HEK293T (cell line): ENCODE measurements around the gene TRIM24.

Experiments used
- BHLHE40 ChIP-seq: fragments of 450-650 bp; IDR thresholded peaks from 2 replicates; pipeline ENCODE4 v1.6.1; 2016; ENCODE audit warnings: mild to moderate bottlenecking, moderate library complexity, borderline replicate concordance
- LEF1 ChIP-seq: fragments of 450-650 bp; IDR thresholded peaks from 2 replicates; pipeline ENCODE4 v1.6.1; 2017; ENCODE audit warnings: mild to moderate bottlenecking, borderline replicate concordance
- NFRKB ChIP-seq: fragments of 450-650 bp; IDR thresholded peaks from 2 replicates; pipeline ENCODE4 v1.6.1; 2016; ENCODE audit warnings: mild to moderate bottlenecking, moderate library complexity
- SP1 ChIP-seq: fragments of 450-650 bp; IDR thresholded peaks from 2 replicates; pipeline ENCODE4 v1.6.1; 2017
- SUZ12 ChIP-seq: fragments of 450-650 bp; IDR thresholded peaks from 2 replicates; pipeline ENCODE4 v1.6.1; 2016; ENCODE audit warnings: mild to moderate bottlenecking
- ZNF384 ChIP-seq: fragments of 450-650 bp; IDR thresholded peaks from 2 replicates; pipeline ENCODE4 v1.6.1; 2016

DNA sequence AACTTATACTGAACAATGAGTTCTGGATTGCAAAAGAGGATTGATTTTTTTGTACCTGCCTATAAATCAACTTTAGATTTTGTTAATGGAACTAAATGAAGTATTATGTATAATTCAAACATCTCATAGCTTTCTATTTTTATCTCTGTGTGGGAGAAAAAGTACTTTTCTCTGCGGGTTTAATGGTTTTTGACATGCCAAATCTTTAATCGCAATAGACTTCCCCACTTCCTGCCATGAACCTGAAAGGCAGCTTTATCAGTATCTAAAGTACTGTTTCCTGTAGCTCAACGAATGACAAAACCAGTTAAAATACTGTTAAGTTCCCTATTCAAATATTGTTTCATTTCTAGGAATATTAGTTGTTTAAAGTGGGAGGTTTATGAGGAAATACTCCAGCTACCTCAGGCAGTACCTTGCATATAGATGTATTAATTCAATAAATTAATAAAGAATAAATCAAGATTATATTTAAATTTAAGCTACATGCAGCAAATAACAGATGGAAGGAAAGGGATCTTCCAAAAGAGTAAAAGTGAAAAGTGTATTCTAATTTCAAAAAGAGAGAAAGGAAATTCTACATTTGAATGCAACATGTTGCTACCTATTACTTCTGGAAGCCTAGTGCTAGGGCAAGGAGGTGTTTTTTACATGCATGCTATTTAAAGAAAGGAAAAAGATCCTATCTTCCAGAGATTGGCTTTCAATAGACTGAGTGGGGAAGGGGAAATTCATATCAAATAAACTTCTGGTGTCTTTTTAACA lies 165.2 kb downstream of the TRIM24 start:
- no peak for TF ChIP-seq SP1
- TF ChIP-seq LEF1: no peak
- TF ChIP-seq SUZ12: no peak
- TF ChIP-seq NFRKB: no peak
- TF ChIP-seq ZNF384: no peak
- TF ChIP-seq BHLHE40: no peak
